SK-N-SH (cell line): ENCODE measurements around the gene CEL. TPM values are rescaled to one million over a fixed set of nuclear protein-coding genes. Genes with fewer than 3 reads are reported as not detected.

Experiments used
- CTCF ChIA-PET: fragments of 300-600, 350-600 bp; formaldehyde crosslinking; extraction: SDS; loops from one replicate; lab custom pipeline; 2021; lab: Yijun Ruan, JAX
- POLR2A ChIA-PET: fragments of 350-600 bp; sonication (Branson Sonifier 250); formaldehyde crosslinking; extraction: SDS; loops from one replicate; lab custom pipeline; 2020; ENCODE audit warnings: antibody characterized with exemption, inconsistent platforms; lab: Yijun Ruan, JAX
- DNase-seq: peaks from one replicate; pipeline ENCODE4 v3.0.0; 2012
- H2AFZ ChIP-seq: fragments of 200-600 bp; sonication (generic); 2 replicates; pipeline ENCODE4 v1.8.1; 2016; ENCODE audit warnings: antibody characterized with exemption, mild to moderate bottlenecking, low read depth
- H3F3A ChIP-seq: fragments of 200-600 bp; sonication (generic); replicated peaks from 2 replicates; pipeline ENCODE3; 2016; ENCODE audit warnings: antibody characterized with exemption, mild to moderate bottlenecking; ENCODE audit not compliant: insufficient read depth
- H3K27ac ChIP-seq, 2 experiments: fragments of 200-500 bp in 1 of 2; fragments of 200-600 bp in 1 of 2; sonication (Bioruptor generic) in 1 of 2; sonication (generic), shearing (Covaris generic) in 1 of 2; 2 replicates each; pipeline versions ENCODE4 v1.5.1 to v1.6.1; 2014 to 2016; ENCODE audit warnings: low read depth in 2 of 2, inconsistent platforms in 1 of 2, low read length in 1 of 2, mild to moderate bottlenecking in 1 of 2, mixed read lengths in 1 of 2
- H3K27me3 ChIP-seq: fragments of 200-600 bp; sonication (generic), shearing (Covaris generic); 2 replicates; pipeline ENCODE4 v1.6.1; 2016; ENCODE audit warnings: mixed run types; ENCODE audit not compliant: insufficient read depth
- H3K36me3 ChIP-seq, 2 experiments: fragments of 200-500 bp in 1 of 2; fragments of 200-600 bp in 1 of 2; sonication (Bioruptor generic) in 1 of 2; sonication (generic) in 1 of 2; replicated peaks in 1 of 2; 2 replicates each; pipeline versions ENCODE3 to v1.5.1; 2014 to 2016; ENCODE audit warnings: low read length in 1 of 2, mild to moderate bottlenecking in 1 of 2; ENCODE audit not compliant: insufficient read depth in 2 of 2, control insufficient read depth in 1 of 2
- H3K4me1 ChIP-seq, 2 experiments: fragments of 200-500 bp in 1 of 2; fragments of 200-600 bp in 1 of 2; sonication (Bioruptor generic) in 1 of 2; sonication (generic), shearing (Covaris generic) in 1 of 2; 2 replicates each; pipeline versions ENCODE4 v1.5.1 to v1.6.1; 2014 to 2016; ENCODE audit warnings: low read depth in 1 of 2, low read length in 1 of 2, mixed run types in 1 of 2; ENCODE audit not compliant: insufficient read depth in 2 of 2, control insufficient read depth in 1 of 2
- H3K4me2 ChIP-seq: fragments of 200-600 bp; sonication (generic), shearing (Covaris generic); 2 replicates; pipeline ENCODE4 v1.6.1; 2017; ENCODE audit warnings: mixed run types
- H3K4me3 ChIP-seq, 2 experiments: fragments of 200-500 bp in 1 of 2; fragments of 200-600 bp in 1 of 2; sonication (Bioruptor generic) in 1 of 2; sonication (generic), shearing (Covaris generic) in 1 of 2; 2 replicates each; pipeline versions ENCODE4 v1.5.1 to v1.8.1; 2014 to 2016; ENCODE audit warnings: low read depth in 2 of 2, inconsistent platforms in 1 of 2, low read length in 1 of 2, mild to moderate bottlenecking in 1 of 2, mixed read lengths in 1 of 2, moderate library complexity in 1 of 2
- H3K79me2 ChIP-seq: fragments of 200-600 bp; sonication (generic); 2 replicates; pipeline ENCODE4 v1.8.1; 2017; ENCODE audit warnings: mild to moderate bottlenecking; ENCODE audit not compliant: insufficient read depth
- H3K9ac ChIP-seq: fragments of 200-600 bp; sonication (generic); 2 replicates; pipeline ENCODE4 v1.6.1; 2017; ENCODE audit warnings: mixed run types
- H3K9me2 ChIP-seq: fragments of 200-600 bp; sonication (generic); 2 replicates; pipeline ENCODE4 v1.6.1; 2017; ENCODE audit warnings: mixed run types
- H3K9me3 ChIP-seq: fragments of 200-600 bp; sonication (generic); 2 replicates; pipeline ENCODE4 v1.6.1; 2017; ENCODE audit warnings: mixed run types, mild to moderate bottlenecking, moderate library complexity
- H4K20me1 ChIP-seq: fragments of 200-600 bp; sonication (generic); 2 replicates; pipeline ENCODE4 v1.6.1; 2017; ENCODE audit warnings: mild to moderate bottlenecking, mixed run types; ENCODE audit not compliant: insufficient read depth
- CTCF ChIP-seq: fragments of 200-600 bp; sonication (generic); IDR thresholded peaks from 2 replicates; pipeline ENCODE4 v1.6.1; 2017; ENCODE audit warnings: antibody characterized with exemption, mild to moderate bottlenecking, moderate library complexity
- ELF1 ChIP-seq: IDR thresholded peaks from 2 replicates; pipeline ENCODE4 v1.4.0; 2012
- EP300 ChIP-seq, 2 experiments: IDR thresholded peaks; 2 replicates each; pipeline versions ENCODE4 v1.4.0 to v1.6.1; 2012; ENCODE audit warnings: borderline replicate concordance in 1 of 2, low read depth in 1 of 2, low read length in 1 of 2
- FOXM1 ChIP-seq: IDR thresholded peaks from 2 replicates; pipeline ENCODE4 v1.4.0; 2012; ENCODE audit warnings: low read depth, mild to moderate bottlenecking
- GABPA ChIP-seq: IDR thresholded peaks from 2 replicates; pipeline ENCODE4 v1.4.0; 2012; ENCODE audit warnings: low read depth, mild to moderate bottlenecking
- IRF3 ChIP-seq: fragments of 150-350 bp; IDR thresholded peaks from 2 replicates; pipeline ENCODE4 v1.6.1; 2016; ENCODE audit warnings: mild to moderate bottlenecking, low read depth, low read length
- JUND ChIP-seq: IDR thresholded peaks from 2 replicates; pipeline ENCODE4 v1.4.0; 2012
- MAX ChIP-seq: IDR thresholded peaks from 2 replicates; pipeline ENCODE4 v1.4.0; 2012; ENCODE audit warnings: low read depth
- MEF2A ChIP-seq: IDR thresholded peaks from 2 replicates; pipeline ENCODE4 v1.4.0; 2012; ENCODE audit warnings: low read depth, borderline replicate concordance
- NRF1 ChIP-seq: IDR thresholded peaks from 2 replicates; pipeline ENCODE4 v1.6.1; 2012; ENCODE audit warnings: low read depth, mild to moderate bottlenecking, low read length
- PBX3 ChIP-seq: IDR thresholded peaks from 2 replicates; pipeline ENCODE4; 2012
- POLR2AphosphoS5 ChIP-seq: IDR thresholded peaks from 2 replicates; pipeline ENCODE4 v1.6.1; 2012; ENCODE audit warnings: low read depth, low read length
- RAD21 ChIP-seq: IDR thresholded peaks from 2 replicates; pipeline ENCODE4 v1.6.1; 2012; ENCODE audit warnings: mild to moderate bottlenecking, low read length
- RCOR1 ChIP-seq: fragments of 150-350 bp; IDR thresholded peaks from 2 replicates; pipeline ENCODE4 v1.6.1; 2017; ENCODE audit warnings: antibody characterized with exemption, low read length
- RFX5 ChIP-seq: IDR thresholded peaks from 2 replicates; pipeline ENCODE4 v1.6.1; 2012; ENCODE audit warnings: mild to moderate bottlenecking, improper control_type of control experiment, low read length
- SIN3A ChIP-seq: IDR thresholded peaks from 2 replicates; pipeline ENCODE4 v1.6.1; 2012; ENCODE audit warnings: low read depth, mild to moderate bottlenecking, low read length, moderate library complexity, borderline replicate concordance
- SMC3 ChIP-seq: IDR thresholded peaks from 2 replicates; pipeline ENCODE4 v1.6.1; 2012; ENCODE audit warnings: low read depth, low read length, improper control_type of control experiment
- USF1 ChIP-seq: IDR thresholded peaks from 2 replicates; pipeline ENCODE4 v1.4.0; 2012; ENCODE audit warnings: low read depth, borderline replicate concordance
- WGBS: methylation state at CpG from one replicate; pipeline ENCODE4 v1.1.6; 2017; ENCODE audit warnings: low lambda C conversion rate; 5-methylcytosine and 5-hydroxymethylcytosine counted together
- polyA plus RNA-seq, 3 experiments: library from polyadenylated mRNA; depleted of rRNA; stranded (reverse); fragments of >200 nt; gene quantifications; 2 replicates each; pipeline ENCODE4 v1.2.3, GENCODE V29; 2012
- TF ChIP-seq, protein P1 (sequence below): IDR thresholded peaks from 2 replicates; pipeline ENCODE4 v1.4.0; 2012; ENCODE audit warnings: low read depth, borderline replicate concordance

CEL gene
- polyA plus RNA-seq, 1 of the 3 experiments (the other 2 are of a cell fraction): 0.87 TPM

GRCh38 chr9:133109931-133110650, 48.3 kb downstream of the CEL start (continued):
- TF ChIP-seq MAX: no peak
- no peak for TF ChIP-seq RAD21
- TF ChIP-seq JUND: no peak
- TF ChIP-seq, protein P1, sequence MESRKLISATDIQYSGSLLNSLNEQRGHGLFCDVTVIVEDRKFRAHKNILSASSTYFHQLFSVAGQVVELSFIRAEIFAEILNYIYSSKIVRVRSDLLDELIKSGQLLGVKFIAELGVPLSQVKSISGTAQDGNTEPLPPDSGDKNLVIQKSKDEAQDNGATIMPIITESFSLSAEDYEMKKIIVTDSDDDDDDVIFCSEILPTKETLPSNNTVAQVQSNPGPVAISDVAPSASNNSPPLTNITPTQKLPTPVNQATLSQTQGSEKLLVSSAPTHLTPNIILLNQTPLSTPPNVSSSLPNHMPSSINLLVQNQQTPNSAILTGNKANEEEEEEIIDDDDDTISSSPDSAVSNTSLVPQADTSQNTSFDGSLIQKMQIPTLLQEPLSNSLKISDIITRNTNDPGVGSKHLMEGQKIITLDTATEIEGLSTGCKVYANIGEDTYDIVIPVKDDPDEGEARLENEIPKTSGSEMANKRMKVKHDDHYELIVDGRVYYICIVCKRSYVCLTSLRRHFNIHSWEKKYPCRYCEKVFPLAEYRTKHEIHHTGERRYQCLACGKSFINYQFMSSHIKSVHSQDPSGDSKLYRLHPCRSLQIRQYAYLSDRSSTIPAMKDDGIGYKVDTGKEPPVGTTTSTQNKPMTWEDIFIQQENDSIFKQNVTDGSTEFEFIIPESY: no peak
- TF ChIP-seq RCOR1: no peak
- no peak for TF ChIP-seq MEF2A
- no peak for TF ChIP-seq PBX3

- Histone ChIP-seq H3K27me3 (no peaks in the 10 kb centered on the region), H3K4me2 (no peak overlapping the region), H3K9me3 (no peaks in the 10 kb centered on the region), H3K27ac (peak overlapping the region in 1 of 2 experiments; percentile 99; a peak in 1 of 4 replicates), H4K20me1 (peaks cover 63% of the 10 kb centered on the region), H3K9me2 (no peaks in the 10 kb centered on the region), H3K4me1 (peaks cover 14 to 56% of the 10 kb centered on the region in 2 experiments), H3K36me3 (peaks cover 15 to 37% of the 10 kb centered on the region in 2 experiments), H3F3A (no peaks in the 10 kb centered on the region), H2AFZ (no peak overlapping the region), H3K79me2 (peaks cover 22% of the 10 kb centered on the region; the same call in 1 of the 2 replicates), H3K4me3 (no peak overlapping the region), H3K9ac (no peak overlapping the region)
- DNase-seq: no peak
- CTCF ChIA-PET: interaction anchor here (1.4 to 30.3 kb wide), 4 partner anchors 8 to 90 kb away, joined by 3 to 810 read pairs (median 9); no protein-coding TSS in a partner anchor
- WGBS: 95% methylated on average over 21 of the region's 30 CpGs
- POLR2A ChIA-PET: no interaction called here
- TF ChIP-seq RCOR1 (no peak), SMC3 (no peak), SIN3A (no peak), ELF1 (no peak), RFX5 (no peak), USF1 (no peak), CTCF (no peak), IRF3 (no peak), EP300 (IDR thresholded peaks at IDR 0.05; ENCODE audit: borderline replicate concordance in 1 of 2, low read depth in 1 of 2, low read length in 1 of 2) (no peak), MAX (no peak), POLR2AphosphoS5 (no peak), NRF1 (no peak), FOXM1 (no peak), GABPA (no peak)
These were observed 50.3 kb downstream of the CEL start for GRCh38 chr9:133111808-133112662.
